Caco-2 (cell line): ENCODE results near the gene ERO1B. TPM values are rescaled to one million over a fixed set of nuclear protein-coding genes. Genes with fewer than 3 reads are reported as not detected.

Source experiments
- BruUV-seq: library from RNA; stranded (reverse); fragments of 400-500 nt; replicated peaks from 2 replicates; lab custom pipeline; 2021; lab: Mats Ljungman, UMichigan
- CTCF ChIA-PET: fragments of 300-600 bp; sonication (Branson Sonifier 250); formaldehyde crosslinking; loops from one replicate; lab custom pipeline; 2022; ENCODE audit warnings: antibody characterized with exemption; lab: Charles Lee
- POLR2A ChIA-PET: fragments of 300-600 bp; sonication (Branson Sonifier 250); formaldehyde crosslinking; loops from one replicate; lab custom pipeline; 2022; ENCODE audit warnings: antibody characterized with exemption; lab: Charles Lee
- DNase-seq, 2 experiments: peaks; one replicate each; pipeline versions ENCODE4 v3.0.0 to v3.0.0-alpha.2; 2020 to 2022
- H3K27me3 ChIP-seq: replicated peaks from 2 replicates; pipeline ENCODE4 v1.6.0; 2011; ENCODE audit warnings: low read length; ENCODE audit not compliant: control insufficient read depth, insufficient read depth
- H3K36me3 ChIP-seq: 2 replicates; pipeline ENCODE4 v1.5.1; 2011; ENCODE audit warnings: low read length; ENCODE audit not compliant: control insufficient read depth, insufficient read depth
- H3K4me1 ChIP-seq: fragments of 250-450 bp; sonication (Bioruptor Pico); 2 replicates; pipeline ENCODE4 v1.5.1; 2020; ENCODE audit warnings: mild to moderate bottlenecking
- H3K4me3 ChIP-seq: 2 replicates; pipeline ENCODE4 v1.5.1; 2011; ENCODE audit warnings: low read depth, mild to moderate bottlenecking, control low read depth, low read length
- H3K9me3 ChIP-seq: fragments of 250-450 bp; sonication (Bioruptor Pico); 2 replicates; pipeline ENCODE4 v1.5.1; 2020; ENCODE audit warnings: mild to moderate bottlenecking, moderate library complexity
- H3K27ac Mint-ChIP-seq: one replicate; pipeline ENCODE4 v1.8.0; 2022; ENCODE audit warnings: mixed read lengths; ENCODE audit not compliant: unreplicated experiment
- H3K27me3 Mint-ChIP-seq: one replicate; pipeline ENCODE4 v1.8.0; 2022; ENCODE audit warnings: mixed read lengths; ENCODE audit not compliant: insufficient read depth, unreplicated experiment
- H3K36me3 Mint-ChIP-seq: one replicate; pipeline ENCODE4 v1.8.0; 2022; ENCODE audit warnings: mild to moderate bottlenecking, mixed read lengths; ENCODE audit not compliant: insufficient read depth, unreplicated experiment
- H3K4me1 Mint-ChIP-seq: one replicate; pipeline ENCODE4 v1.8.0; 2022; ENCODE audit warnings: low read depth, mixed read lengths; ENCODE audit not compliant: unreplicated experiment
- H3K4me3 Mint-ChIP-seq: one replicate; pipeline ENCODE4 v1.8.0; 2022; ENCODE audit warnings: mild to moderate bottlenecking, moderate library complexity, mixed read lengths; ENCODE audit not compliant: unreplicated experiment
- H3K9me3 Mint-ChIP-seq: one replicate; pipeline ENCODE4 v1.8.0; 2022; ENCODE audit warnings: mixed read lengths; ENCODE audit not compliant: unreplicated experiment
- intact Hi-C: fragments of 100-400 bp; cut with micrococcal nuclease; formaldehyde crosslinking; loops from one replicate; pipeline ENCODE4 v1.10.0; 2022; ENCODE audit not compliant: unreplicated experiment
- total RNA-seq: library from RNA; stranded (reverse); gene quantifications from 2 replicates; pipeline ENCODE4 v1.2.3, GENCODE V29; 2022
- TF ChIP-seq, protein P1 (sequence below), 2 experiments: fragments of 200-600 bp in 1 of 2; IDR thresholded peaks; 1 replicate in 1 of 2; 2 replicates in 1 of 2; pipeline versions ENCODE4 v1.5.1 to v1.8.0; 2011 to 2022; ENCODE audit warnings: antibody characterized with exemption in 1 of 2, control low read depth in 1 of 2, inconsistent platforms in 1 of 2, low read depth in 1 of 2, low read length in 1 of 2, mild to moderate bottlenecking in 1 of 2, moderate library complexity in 1 of 2; ENCODE audit not compliant: insufficient read depth in 1 of 2, severe bottlenecking in 1 of 2, unreplicated experiment in 1 of 2

The ERO1B gene
- total RNA-seq, 1 experiment from 2014 or later: 2.6 TPM

DNA sequence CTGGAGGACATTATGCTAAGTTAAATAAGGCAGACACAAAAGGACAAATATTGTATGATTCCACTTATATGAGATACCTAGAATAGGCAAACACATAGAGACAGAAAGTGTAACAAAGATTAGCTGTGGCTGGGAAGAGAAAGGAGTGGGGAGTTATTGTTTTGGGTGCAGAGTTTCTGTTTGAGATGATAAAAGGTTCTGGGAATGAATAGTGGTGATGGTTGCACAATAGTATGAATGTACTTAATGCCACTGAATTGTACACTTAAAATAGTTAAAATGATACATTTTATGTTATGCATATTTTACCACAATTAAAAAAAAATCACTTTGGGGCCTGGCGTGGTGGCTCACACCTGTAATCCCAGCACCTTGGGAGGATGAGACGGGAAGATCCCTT is 21.2 kb upstream of the ERO1B start:
- CTCF ChIA-PET: no interaction called here
- Mint-ChIP-seq H3K36me3 (no peaks in the 10 kb centered on the region), H3K4me1 (no peaks in the 10 kb centered on the region)

DNA sequence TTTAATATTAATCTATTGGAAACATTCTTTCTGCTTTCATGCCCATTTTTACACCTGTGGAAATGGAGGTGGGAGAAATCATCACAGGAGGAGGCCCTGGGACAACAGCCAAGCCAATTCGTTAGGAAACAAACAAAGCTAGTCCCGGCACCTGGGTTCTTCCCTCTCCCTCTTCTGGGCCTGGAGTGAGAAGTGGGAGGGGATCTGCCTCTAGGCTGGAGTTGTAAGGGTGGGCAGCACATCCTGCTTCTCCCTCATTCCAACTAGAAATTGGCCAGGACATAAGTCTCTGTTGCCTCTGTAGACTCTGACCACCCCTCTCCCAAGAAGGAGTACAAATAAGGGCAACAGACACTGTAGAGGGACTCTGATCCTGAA is 20.2 kb upstream of the ERO1B start:
- no peaks in the 10 kb centered on the region for H3K36me3 ChIP-seq
- no peaks in the 10 kb centered on the region for H3K4me1 ChIP-seq
- Mint-ChIP-seq H3K4me1 (no peaks in the 10 kb centered on the region), H3K27ac (no peak overlapping the region), H3K36me3 (no peaks in the 10 kb centered on the region), H3K27me3 (peaks cover 2% of the 10 kb centered on the region), H3K9me3 (no peaks in the 10 kb centered on the region), H3K4me3 (no peak overlapping the region)
- TF ChIP-seq, protein P1, sequence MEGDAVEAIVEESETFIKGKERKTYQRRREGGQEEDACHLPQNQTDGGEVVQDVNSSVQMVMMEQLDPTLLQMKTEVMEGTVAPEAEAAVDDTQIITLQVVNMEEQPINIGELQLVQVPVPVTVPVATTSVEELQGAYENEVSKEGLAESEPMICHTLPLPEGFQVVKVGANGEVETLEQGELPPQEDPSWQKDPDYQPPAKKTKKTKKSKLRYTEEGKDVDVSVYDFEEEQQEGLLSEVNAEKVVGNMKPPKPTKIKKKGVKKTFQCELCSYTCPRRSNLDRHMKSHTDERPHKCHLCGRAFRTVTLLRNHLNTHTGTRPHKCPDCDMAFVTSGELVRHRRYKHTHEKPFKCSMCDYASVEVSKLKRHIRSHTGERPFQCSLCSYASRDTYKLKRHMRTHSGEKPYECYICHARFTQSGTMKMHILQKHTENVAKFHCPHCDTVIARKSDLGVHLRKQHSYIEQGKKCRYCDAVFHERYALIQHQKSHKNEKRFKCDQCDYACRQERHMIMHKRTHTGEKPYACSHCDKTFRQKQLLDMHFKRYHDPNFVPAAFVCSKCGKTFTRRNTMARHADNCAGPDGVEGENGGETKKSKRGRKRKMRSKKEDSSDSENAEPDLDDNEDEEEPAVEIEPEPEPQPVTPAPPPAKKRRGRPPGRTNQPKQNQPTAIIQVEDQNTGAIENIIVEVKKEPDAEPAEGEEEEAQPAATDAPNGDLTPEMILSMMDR (IDR thresholded peaks at IDR 0.05; ENCODE audit: insufficient read depth in 1 of 2, low read depth in 1 of 2, low read length in 1 of 2, severe bottlenecking in 1 of 2, unreplicated experiment in 1 of 2): no peak
- no peak overlapping the region for H3K4me3 ChIP-seq
- no peak for DNase-seq
- ChIA-PET POLR2A (no interaction called here), CTCF (interaction anchor here (0.5 kb wide), 1 partner anchor 44 kb away, joined by 3 read pairs; no protein-coding TSS in a partner anchor)
- intact Hi-C loops: no loop called here
- BruUV-seq: no TSS peak
- H3K9me3 ChIP-seq: no peaks in the 10 kb centered on the region
- H3K27me3 ChIP-seq: no peaks in the 10 kb centered on the region

More for the DNA sequence above, 21.2 kb upstream of the ERO1B start:
- TF ChIP-seq, protein P1 (IDR thresholded peaks at IDR 0.05; ENCODE audit: insufficient read depth in 1 of 2, low read depth in 1 of 2, low read length in 1 of 2, severe bottlenecking in 1 of 2, unreplicated experiment in 1 of 2): no peak
- H3K9me3 Mint-ChIP-seq: no peaks in the 10 kb centered on the region
- Histone ChIP-seq H3K4me1 (no peaks in the 10 kb centered on the region), H3K4me3 (no peak overlapping the region), H3K36me3 (no peaks in the 10 kb centered on the region), H3K27me3 (no peaks in the 10 kb centered on the region), H3K9me3 (no peaks in the 10 kb centered on the region)
- no peak overlapping the region for H3K4me3 Mint-ChIP-seq
- BruUV-seq: no TSS peak
- DNase-seq: no peak
- POLR2A ChIA-PET: no interaction called here
- no peak overlapping the region for H3K27ac Mint-ChIP-seq
- H3K27me3 Mint-ChIP-seq: peaks cover 2% of the 10 kb centered on the region
- intact Hi-C loops: no loop called here

DNA sequence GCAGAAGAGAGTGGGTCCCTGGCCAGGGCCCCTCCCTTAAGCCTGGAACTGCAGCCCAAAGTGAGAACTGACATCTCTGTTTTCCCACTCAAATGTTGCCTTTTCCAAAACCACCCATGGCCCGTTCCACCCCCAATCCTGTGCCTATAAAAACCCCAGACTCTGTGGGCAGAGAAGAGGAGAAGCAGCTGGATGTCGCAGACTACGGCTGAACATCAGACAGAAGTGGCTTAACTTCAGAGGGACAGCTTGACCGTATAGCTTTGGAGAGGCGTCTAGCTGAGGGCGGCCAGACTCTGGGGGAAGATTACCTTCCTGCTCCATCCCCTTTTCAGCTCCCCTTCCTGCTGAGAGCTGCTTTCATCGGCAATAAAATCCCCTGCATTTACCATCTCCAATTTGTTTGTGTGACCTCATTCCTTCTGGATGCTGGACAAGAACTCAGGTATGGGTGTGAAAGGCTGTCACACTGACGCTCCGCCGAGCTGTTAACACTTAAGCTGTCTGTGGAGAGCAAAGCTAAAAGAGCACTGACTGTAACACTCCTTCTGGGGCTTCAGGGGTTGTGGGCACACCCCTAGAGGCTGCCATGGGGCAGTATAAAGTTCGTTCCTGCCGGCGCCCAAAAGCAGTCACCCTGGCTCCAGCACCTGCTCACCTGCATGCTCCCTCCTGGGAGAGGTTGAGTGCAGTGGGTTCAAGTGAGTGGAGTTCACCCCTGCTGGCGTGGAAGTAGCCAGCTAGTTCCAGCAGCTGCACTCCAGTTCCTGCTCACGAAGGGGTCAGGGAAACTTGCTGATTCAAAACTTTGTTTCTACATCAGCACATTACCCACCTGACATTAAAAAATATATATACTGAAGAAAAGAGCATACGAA is 19.6 kb upstream of the ERO1B start:
- no TSS peak for BruUV-seq
- DNase-seq: no peak
- no peak overlapping the region for H3K4me3 ChIP-seq
- no peaks in the 10 kb centered on the region for H3K36me3 Mint-ChIP-seq
- peaks cover 2% of the 10 kb centered on the region for H3K27me3 Mint-ChIP-seq
- no peak overlapping the region for H3K4me3 Mint-ChIP-seq
- no peaks in the 10 kb centered on the region for H3K4me1 Mint-ChIP-seq
- intact Hi-C loops: no loop called here
- no peak overlapping the region for H3K27ac Mint-ChIP-seq
- no peaks in the 10 kb centered on the region for H3K4me1 ChIP-seq
- H3K9me3 Mint-ChIP-seq: no peaks in the 10 kb centered on the region
- POLR2A ChIA-PET: no interaction called here
- CTCF ChIA-PET: no interaction called here
- H3K9me3 ChIP-seq: no peaks in the 10 kb centered on the region
- H3K27me3 ChIP-seq: no peaks in the 10 kb centered on the region
- TF ChIP-seq, protein P1 (IDR thresholded peaks at IDR 0.05; ENCODE audit: insufficient read depth in 1 of 2, low read depth in 1 of 2, low read length in 1 of 2, severe bottlenecking in 1 of 2, unreplicated experiment in 1 of 2): no peak
- no peaks in the 10 kb centered on the region for H3K36me3 ChIP-seq
